Measurements from ENCODE around the gene INPP5D. TPM values are rescaled to one million over a fixed set of nuclear protein-coding genes. Genes with fewer than 3 reads are reported as not detected.
"Not testable (repeated sequence)": the region's sequence is repeated elsewhere in the genome, so short reads cannot be mapped to it uniquely, and the experiment has no call there.

The INPP5D gene
- total and polyA plus RNA-seq, 2 of the 13 experiments (the other 11 are each of a cell fraction or from before 2014, with no cell fraction given), result 16.7 to 18.0 TPM

DNA sequence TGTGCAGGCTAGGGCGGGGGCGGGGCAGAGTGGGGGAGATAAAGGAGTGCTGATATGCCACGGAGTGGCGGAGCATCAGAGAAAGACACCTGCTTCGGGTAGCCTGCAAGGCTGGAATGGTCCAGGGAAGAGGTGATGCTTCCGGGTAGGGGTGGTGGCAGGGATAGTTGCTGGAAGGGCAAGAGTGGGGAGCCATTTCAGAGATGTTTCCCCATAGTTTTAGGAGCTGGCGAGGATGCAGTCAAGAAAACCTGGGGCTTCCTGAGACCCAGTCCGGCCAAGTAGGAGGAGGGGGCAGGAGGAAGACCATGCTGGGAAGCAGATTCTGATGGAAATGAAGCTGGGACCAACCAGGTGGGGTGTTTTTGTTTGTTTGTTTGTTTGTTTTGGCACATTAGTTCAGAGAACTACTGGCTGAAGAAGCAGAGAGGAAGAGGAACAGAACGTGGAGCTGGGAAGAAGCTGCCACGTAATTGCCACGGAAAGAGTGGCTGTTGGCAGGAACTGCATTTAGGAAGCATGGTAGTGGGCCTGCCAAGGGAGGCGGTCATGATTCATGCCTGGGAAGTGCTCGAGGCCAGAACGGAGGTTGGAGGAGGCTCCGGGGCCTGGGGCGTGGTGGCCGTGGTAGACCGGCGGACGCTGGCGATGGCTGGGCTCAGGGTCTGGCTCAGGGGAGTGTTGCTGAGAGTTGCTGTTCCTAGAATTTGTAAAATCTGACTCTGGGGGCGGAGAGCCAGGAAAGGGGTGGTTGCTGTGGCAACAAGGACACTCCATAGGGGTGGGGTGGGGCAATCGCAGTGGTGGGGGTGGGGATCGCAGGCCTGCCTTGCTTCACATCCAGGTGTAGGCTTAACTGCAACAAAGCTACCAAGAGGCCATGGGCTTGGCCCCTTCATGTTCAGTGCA is 8.6 kb upstream of the INPP5D start (continued):
- TF ChIP-seq, protein P1, sequence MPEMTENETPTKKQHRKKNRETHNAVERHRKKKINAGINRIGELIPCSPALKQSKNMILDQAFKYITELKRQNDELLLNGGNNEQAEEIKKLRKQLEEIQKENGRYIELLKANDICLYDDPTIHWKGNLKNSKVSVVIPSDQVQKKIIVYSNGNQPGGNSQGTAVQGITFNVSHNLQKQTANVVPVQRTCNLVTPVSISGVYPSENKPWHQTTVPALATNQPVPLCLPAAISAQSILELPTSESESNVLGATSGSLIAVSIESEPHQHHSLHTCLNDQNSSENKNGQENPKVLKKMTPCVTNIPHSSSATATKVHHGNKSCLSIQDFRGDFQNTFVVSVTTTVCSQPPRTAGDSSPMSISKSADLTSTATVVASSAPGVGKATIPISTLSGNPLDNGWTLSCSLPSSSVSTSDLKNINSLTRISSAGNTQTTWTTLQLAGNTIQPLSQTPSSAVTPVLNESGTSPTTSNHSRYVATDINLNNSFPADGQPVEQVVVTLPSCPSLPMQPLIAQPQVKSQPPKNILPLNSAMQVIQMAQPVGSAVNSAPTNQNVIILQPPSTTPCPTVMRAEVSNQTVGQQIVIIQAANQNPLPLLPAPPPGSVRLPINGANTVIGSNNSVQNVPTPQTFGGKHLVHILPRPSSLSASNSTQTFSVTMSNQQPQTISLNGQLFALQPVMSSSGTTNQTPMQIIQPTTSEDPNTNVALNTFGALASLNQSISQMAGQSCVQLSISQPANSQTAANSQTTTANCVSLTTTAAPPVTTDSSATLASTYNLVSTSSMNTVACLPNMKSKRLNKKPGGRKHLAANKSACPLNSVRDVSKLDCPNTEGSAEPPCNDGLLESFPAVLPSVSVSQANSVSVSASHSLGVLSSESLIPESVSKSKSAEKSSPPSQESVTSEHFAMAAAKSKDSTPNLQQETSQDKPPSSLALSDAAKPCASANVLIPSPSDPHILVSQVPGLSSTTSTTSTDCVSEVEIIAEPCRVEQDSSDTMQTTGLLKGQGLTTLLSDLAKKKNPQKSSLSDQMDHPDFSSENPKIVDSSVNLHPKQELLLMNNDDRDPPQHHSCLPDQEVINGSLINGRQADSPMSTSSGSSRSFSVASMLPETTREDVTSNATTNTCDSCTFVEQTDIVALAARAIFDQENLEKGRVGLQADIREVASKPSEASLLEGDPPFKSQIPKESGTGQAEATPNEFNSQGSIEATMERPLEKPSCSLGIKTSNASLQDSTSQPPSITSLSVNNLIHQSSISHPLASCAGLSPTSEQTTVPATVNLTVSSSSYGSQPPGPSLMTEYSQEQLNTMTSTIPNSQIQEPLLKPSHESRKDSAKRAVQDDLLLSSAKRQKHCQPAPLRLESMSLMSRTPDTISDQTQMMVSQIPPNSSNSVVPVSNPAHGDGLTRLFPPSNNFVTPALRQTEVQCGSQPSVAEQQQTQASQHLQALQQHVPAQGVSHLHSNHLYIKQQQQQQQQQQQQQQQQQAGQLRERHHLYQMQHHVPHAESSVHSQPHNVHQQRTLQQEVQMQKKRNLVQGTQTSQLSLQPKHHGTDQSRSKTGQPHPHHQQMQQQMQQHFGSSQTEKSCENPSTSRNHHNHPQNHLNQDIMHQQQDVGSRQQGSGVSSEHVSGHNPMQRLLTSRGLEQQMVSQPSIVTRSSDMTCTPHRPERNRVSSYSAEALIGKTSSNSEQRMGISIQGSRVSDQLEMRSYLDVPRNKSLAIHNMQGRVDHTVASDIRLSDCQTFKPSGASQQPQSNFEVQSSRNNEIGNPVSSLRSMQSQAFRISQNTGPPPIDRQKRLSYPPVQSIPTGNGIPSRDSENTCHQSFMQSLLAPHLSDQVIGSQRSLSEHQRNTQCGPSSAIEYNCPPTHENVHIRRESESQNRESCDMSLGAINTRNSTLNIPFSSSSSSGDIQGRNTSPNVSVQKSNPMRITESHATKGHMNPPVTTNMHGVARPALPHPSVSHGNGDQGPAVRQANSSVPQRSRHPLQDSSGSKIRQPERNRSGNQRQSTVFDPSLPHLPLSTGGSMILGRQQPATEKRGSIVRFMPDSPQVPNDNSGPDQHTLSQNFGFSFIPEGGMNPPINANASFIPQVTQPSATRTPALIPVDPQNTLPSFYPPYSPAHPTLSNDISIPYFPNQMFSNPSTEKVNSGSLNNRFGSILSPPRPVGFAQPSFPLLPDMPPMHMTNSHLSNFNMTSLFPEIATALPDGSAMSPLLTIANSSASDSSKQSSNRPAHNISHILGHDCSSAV (CRISPR knock-in tag; IDR thresholded peaks at IDR 0.05; ENCODE audit: borderline replicate concordance), result no peak
- TF ChIP-seq THYN1 (CRISPR knock-in tag; IDR thresholded peaks at IDR 0.05; ENCODE audit: borderline replicate concordance, low read depth) (no peak), TGIF2 (CRISPR knock-in tag; IDR thresholded peaks at IDR 0.05) (no peak), ZNF264 (CRISPR knock-in tag; IDR thresholded peaks at IDR 0.05) (no peak), CC2D1A (CRISPR knock-in tag; IDR thresholded peaks at IDR 0.05) (no peak), ZNF547 (CRISPR knock-in tag; IDR thresholded peaks at IDR 0.05) (no peak)
- TF ChIP-seq, protein P2, sequence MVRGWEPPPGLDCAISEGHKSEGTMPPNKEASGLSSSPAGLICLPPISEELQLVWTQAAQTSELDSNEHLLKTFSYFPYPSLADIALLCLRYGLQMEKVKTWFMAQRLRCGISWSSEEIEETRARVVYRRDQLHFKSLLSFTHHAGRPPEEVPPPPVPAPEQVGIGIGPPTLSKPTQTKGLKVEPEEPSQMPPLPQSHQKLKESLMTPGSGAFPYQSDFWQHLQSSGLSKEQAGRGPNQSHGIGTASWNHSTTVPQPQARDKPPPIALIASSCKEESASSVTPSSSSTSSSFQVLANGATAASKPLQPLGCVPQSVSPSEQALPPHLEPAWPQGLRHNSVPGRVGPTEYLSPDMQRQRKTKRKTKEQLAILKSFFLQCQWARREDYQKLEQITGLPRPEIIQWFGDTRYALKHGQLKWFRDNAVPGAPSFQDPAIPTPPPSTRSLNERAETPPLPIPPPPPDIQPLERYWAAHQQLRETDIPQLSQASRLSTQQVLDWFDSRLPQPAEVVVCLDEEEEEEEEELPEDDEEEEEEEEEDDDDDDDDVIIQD (CRISPR knock-in tag; IDR thresholded peaks at IDR 0.05; ENCODE audit: low read depth), result no peak

DNA sequence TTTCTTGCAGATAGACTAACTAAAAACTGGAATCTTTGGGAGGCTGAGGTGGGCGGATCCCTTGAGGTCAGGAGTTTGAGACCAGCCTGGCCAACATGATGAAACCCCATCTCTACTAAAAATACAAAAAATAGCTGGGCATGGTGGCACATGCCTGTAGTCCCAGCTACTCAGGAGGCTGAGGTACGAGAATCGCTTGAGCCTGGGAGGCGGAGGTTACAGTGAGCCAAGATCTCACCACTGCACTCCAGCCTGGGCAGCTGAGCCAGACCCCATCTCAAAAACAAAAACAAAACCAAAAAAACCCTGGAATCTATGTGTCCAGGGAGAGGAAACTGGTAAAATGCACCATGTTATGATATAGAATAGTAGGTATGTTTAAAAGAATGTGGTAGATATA is 7.6 kb upstream of the INPP5D start:
- H3K9me3 ChIP-seq (ENCODE audit: low read length); H2AFZ ChIP-seq (ENCODE audit: low read length); H3K36me3 ChIP-seq (replicated peaks in 1 of 2; ENCODE audit: control insufficient read depth in 1 of 2, insufficient read depth in 2 of 2, low read length in 2 of 2); H3K9ac ChIP-seq (ENCODE audit: insufficient read depth, low read depth, low read length); H3K79me2 ChIP-seq (ENCODE audit: insufficient read depth, low read length); FAIRE-seq; DNase-seq (ENCODE audit: low spot score); ATAC-seq; POLR2A ChIA-PET; H3K4me3 ChIP-seq (replicated peaks in 1 of 3; ENCODE audit: insufficient read depth in 1 of 3, low read depth in 2 of 3, low read length in 3 of 3); H4K20me1 ChIP-seq (ENCODE audit: insufficient read depth, low read length); H3K27ac ChIP-seq (ENCODE audit: extremely low read length, insufficient read depth, low read length); H3K4me2 ChIP-seq (ENCODE audit: low read depth, low read length); BruUV-seq (replicated peaks): not testable (repeated sequence)
- peaks cover 4 to 42% of the 10 kb centered on the region in 2 experiments; a peak in 4 of 5 replicates for H3K27me3 ChIP-seq (ENCODE audit: control insufficient read depth in 1 of 2, insufficient read depth in 2 of 2, low read length in 2 of 2)
- in situ Hi-C loops (cut with HindIII; ENCODE audit: extremely low pct_ligation_motif_present, low pct_unique_long_range_greater_than_20kb), result loop anchor here (5.0 kb wide), 1 partner anchor 200 kb away; no protein-coding TSS in a partner anchor
- CTCF ChIA-PET (ENCODE audit: low intra/inter-chr PET ratio, low total read pairs), result interaction anchor here (3.0 kb wide), 1 partner anchor 199 kb away, joined by 19 read pairs; no protein-coding TSS in a partner anchor
- H3K4me1 ChIP-seq (ENCODE audit: insufficient read depth, low read length), result peaks cover 18% of the 10 kb centered on the region
- 41% methylated on average over 4 of the region's 4 CpGs for WGBS (ENCODE audit: low lambda C conversion rate)
- intact Hi-C loops (cut with micrococcal nuclease; ENCODE audit: unreplicated experiment), result loop anchor here (5.0 kb wide), 1 partner anchor 70 kb away; no protein-coding TSS in a partner anchor
